Spleen (tissue), 11 donors: ENCODE results near the gene PNLIPRP2. TPM values are rescaled to one million over a fixed set of nuclear protein-coding genes. Genes with fewer than 3 reads are reported as not detected.

ENCODE experiments used
- DNase-seq: peaks from one replicate; pipeline ENCODE4 v3.0.0-alpha.2; 2020
- H3K27ac ChIP-seq, 8 donors: fragments of 200-600 bp; sonication (generic) in 7 of 8; 1 replicate in 4 of 8; 2 replicates in 4 of 8; pipeline versions ENCODE4 v1.5.0 to v1.8.0; 2016 to 2021; ENCODE audit warnings: inconsistent platforms in 4 of 8, mild to moderate bottlenecking in 4 of 8, moderate library complexity in 1 of 8
- H3K27me3 ChIP-seq, 7 donors: fragments of 200-600 bp; sonication (generic) in 6 of 7; replicated peaks in 1 of 7; 1 replicate in 4 of 7; 2 replicates in 3 of 7; pipeline versions ENCODE4 v1.5.0 to v1.8.0; 2016 to 2021; ENCODE audit warnings: inconsistent platforms in 3 of 7, mild to moderate bottlenecking in 1 of 7
- H3K36me3 ChIP-seq, 6 donors: fragments of 200-600 bp; sonication (generic) in 5 of 6; 1 replicate in 4 of 6; 2 replicates in 2 of 6; pipeline versions ENCODE4 v1.5.0 to v1.8.0; 2016 to 2021; ENCODE audit warnings: inconsistent platforms in 2 of 6
- H3K4me1 ChIP-seq, 6 donors: fragments of 200-600 bp; sonication (generic) in 5 of 6; 1 replicate in 3 of 6; 2 replicates in 3 of 6; pipeline versions ENCODE4 v1.5.0 to v1.8.0; 2016 to 2021; ENCODE audit warnings: inconsistent platforms in 3 of 6
- H3K4me3 ChIP-seq, 8 donors: fragments of 200-600 bp; sonication (generic) in 7 of 8; 1 replicate in 4 of 8; 2 replicates in 4 of 8; pipeline versions ENCODE4 v1.5.0 to v1.8.0; 2016 to 2021; ENCODE audit warnings: inconsistent platforms in 4 of 8, mild to moderate bottlenecking in 4 of 8, moderate library complexity in 2 of 8
- H3K9me3 ChIP-seq, 8 donors: fragments of 200-600 bp; sonication (generic) in 7 of 8; 1 replicate in 4 of 8; 2 replicates in 4 of 8; pipeline versions ENCODE4 v1.5.0 to v1.8.0; 2016 to 2021; ENCODE audit warnings: inconsistent platforms in 4 of 8
- POLR2A ChIP-seq, 3 donors: fragments of 450-650 bp; IDR thresholded peaks; one replicate each; pipeline ENCODE4 v1.5.1; 2017; ENCODE audit warnings: antibody characterized with exemption in 3 of 3, mild to moderate bottlenecking in 1 of 3
- POLR2AphosphoS5 ChIP-seq, 3 donors: sonication (generic); formaldehyde crosslinking; IDR thresholded peaks; one replicate each; pipeline ENCODE4 v1.5.1; 2017; ENCODE audit warnings: antibody characterized with exemption in 3 of 3
- WGBS, 5 donors: extraction: QIAGEN DNeasy Blood & Tissue Kit in 3 of 5; methylation state at CpG; one replicate each; pipeline versions ENCODE4 v1.1.5 to v1.1.7; 2013 to 2018; 5-methylcytosine and 5-hydroxymethylcytosine counted together
- intact Hi-C: fragments of 100-400 bp; cut with DNase I; formaldehyde crosslinking; loops from one replicate; pipeline ENCODE4 v1.15.0; 2023; ENCODE audit warnings: low total_unique reads
- polyA plus RNA-seq, 3 donors: library from polyadenylated mRNA; stranded (reverse); fragments of 200-250 nt; gene quantifications; one replicate each; pipeline ENCODE4 v1.2.1, GENCODE V29; 2013
- total RNA-seq, 7 donors: library from RNA; depleted of rRNA in 3 of 7; stranded (reverse); fragments of >200 nt in 3 of 7; fragmentation: NEBNext Ultra II Directional in 4 of 7; extraction: Animal tissue kit (Norgen Biotek cat#: 25700) in 4 of 7; gene quantifications; one replicate each; pipeline versions ENCODE4 v1.1.0 to v1.2.1, GENCODE V29; 2016 to 2021
- TF ChIP-seq, protein P1 (sequence below), 11 experiments: fragments of 200-600 bp in 7 of 11; fragments of 450-650 bp in 4 of 11; sonication (generic) in 4 of 11; IDR thresholded peaks in 8 of 11; conservative IDR thresholded peaks in 3 of 11; 1 replicate in 7 of 11; 2 replicates in 4 of 11; pipeline versions ENCODE4 v1.4.0 to v1.8.0; 2016 to 2021; ENCODE audit warnings: antibody characterized with exemption in 11 of 11, inconsistent platforms in 4 of 11, mild to moderate bottlenecking in 1 of 11
- donor health status: healthy with polysubstance abuse.
- donor health status: DM: no; HTN: no; CAD: no; lungs with moderate emphysema.
- donor health status: DM: no; HTN: no; CAD: no.
- donor health status: Bipolar disorder and iron deficiency.
- donor health status: healthy.
- donor health status: DM: no; HTN: no; CAD: no.
- donor health status: DM: yes; HTN: yes; CAD: no.

PNLIPRP2 gene
- total and polyA plus RNA-seq, 10 donors = 0.07 to 0.60 (median 0.26) TPM; not detected in 6

DNA sequence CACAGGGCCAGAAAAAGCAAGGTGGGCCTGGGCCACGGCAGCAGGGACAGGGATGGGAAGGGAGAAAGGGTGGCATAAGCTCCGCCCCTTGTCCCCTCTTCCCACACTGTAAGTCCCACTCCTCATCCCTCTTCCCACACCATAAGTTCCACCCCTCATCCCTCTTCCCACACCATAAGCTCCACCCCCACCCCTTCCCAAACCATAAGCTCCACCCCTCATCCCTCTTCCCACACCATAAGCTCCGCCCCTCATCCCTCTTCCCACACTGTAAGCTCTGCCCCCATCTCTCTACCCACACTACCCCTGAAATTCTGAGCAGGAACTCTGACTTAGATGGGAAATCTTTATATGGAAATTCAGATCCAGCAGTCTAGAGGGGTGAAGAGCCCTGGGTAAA lies 65.9 kb downstream of the PNLIPRP2 start:
- no peak for DNase-seq
- Histone ChIP-seq H3K27me3 (no peaks in the 10 kb centered on the region), H3K27ac (no peak overlapping the region), H3K4me3 (no peak overlapping the region), H3K36me3 (no peaks in the 10 kb centered on the region), H3K4me1 (peaks cover 0 to 29% (median 6%) of the 10 kb centered on the region in 6 donors), H3K9me3 (no peaks in the 10 kb centered on the region)
- intact Hi-C loops = loop anchor here (10.0 kb wide), 1 partner anchor 488 kb away; no protein-coding TSS in a partner anchor
- no peak for TF ChIP-seq POLR2AphosphoS5 (IDR thresholded peaks at IDR 0.05)
- TF ChIP-seq POLR2A (IDR thresholded peaks at IDR 0.05) = no peak
- TF ChIP-seq, protein P1, sequence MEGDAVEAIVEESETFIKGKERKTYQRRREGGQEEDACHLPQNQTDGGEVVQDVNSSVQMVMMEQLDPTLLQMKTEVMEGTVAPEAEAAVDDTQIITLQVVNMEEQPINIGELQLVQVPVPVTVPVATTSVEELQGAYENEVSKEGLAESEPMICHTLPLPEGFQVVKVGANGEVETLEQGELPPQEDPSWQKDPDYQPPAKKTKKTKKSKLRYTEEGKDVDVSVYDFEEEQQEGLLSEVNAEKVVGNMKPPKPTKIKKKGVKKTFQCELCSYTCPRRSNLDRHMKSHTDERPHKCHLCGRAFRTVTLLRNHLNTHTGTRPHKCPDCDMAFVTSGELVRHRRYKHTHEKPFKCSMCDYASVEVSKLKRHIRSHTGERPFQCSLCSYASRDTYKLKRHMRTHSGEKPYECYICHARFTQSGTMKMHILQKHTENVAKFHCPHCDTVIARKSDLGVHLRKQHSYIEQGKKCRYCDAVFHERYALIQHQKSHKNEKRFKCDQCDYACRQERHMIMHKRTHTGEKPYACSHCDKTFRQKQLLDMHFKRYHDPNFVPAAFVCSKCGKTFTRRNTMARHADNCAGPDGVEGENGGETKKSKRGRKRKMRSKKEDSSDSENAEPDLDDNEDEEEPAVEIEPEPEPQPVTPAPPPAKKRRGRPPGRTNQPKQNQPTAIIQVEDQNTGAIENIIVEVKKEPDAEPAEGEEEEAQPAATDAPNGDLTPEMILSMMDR (IDR thresholded peaks at IDR 0.05 in 8 of 11, conservative IDR thresholded peaks at IDR 0.05 in 3 of 11) = no peak
- WGBS, 5 donors = 78 to 95% (median 84%) methylated on average over 2 to 3 of the region's 3 CpGs

DNA sequence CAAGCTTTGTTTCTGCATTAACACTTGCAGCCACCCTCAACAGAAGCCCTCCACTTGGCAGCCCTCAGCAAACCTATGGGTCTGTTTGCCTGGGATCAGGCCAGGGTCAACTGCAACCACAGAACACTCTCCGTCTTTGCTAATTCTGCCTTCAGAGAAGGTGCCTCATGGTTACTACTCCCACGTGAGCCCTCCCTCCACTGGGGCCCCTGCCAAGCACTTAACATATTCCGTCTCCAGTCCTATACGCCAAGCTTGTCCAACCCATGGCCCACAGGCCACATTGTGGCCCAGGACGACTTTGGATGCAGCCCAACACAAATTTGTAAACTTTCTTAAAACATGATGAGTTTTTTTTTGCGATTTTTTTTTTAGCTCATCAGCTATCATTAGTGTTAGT lies 66.9 kb downstream of the PNLIPRP2 start:
- no peak for TF ChIP-seq POLR2AphosphoS5 (IDR thresholded peaks at IDR 0.05)
- TF ChIP-seq, protein P1 (IDR thresholded peaks at IDR 0.05 in 8 of 11, conservative IDR thresholded peaks at IDR 0.05 in 3 of 11) = no peak
- TF ChIP-seq POLR2A (IDR thresholded peaks at IDR 0.05) = no peak
- peaks cover 0 to 31% (median 2%) of the 10 kb centered on the region in 6 donors for H3K4me1 ChIP-seq
- H3K36me3 ChIP-seq = no peaks in the 10 kb centered on the region
- no peak for DNase-seq
- no peaks in the 10 kb centered on the region for H3K9me3 ChIP-seq
- H3K27me3 ChIP-seq = no peaks in the 10 kb centered on the region
- intact Hi-C loops = loop anchor here (10.0 kb wide), 1 partner anchor 487 kb away; no protein-coding TSS in a partner anchor
- no peak overlapping the region for H3K4me3 ChIP-seq
- no peak overlapping the region for H3K27ac ChIP-seq
- 65 to 84% (median 73%) methylated on average over 6 of the region's 6 CpGs for WGBS, 5 donors

DNA sequence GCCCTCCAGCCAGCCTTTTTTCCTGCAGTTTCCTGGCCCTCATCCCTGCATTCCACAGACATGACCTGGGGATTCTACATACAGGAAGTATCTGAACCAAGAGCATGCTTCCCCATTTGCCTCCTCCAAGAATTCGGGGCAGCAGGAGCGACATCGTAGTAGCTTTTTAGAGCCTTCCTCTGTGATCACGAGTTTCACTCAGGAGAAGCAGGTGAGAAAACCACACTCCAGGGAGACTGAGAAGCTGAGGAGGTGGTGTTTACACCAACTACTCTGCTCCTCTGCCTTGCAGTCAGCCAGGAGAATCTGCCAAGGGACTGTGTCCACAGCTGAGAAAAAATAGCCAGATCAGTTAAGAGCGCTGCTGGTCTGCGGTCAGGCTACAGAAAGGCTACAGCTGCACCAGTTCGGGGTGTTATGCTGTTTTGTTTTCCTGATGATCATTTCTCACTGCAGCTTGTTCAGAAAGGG lies 67.5 kb downstream of the PNLIPRP2 start:
- Histone ChIP-seq H3K4me1 (peaks cover 0 to 31% (median 2%) of the 10 kb centered on the region in 6 donors), H3K27me3 (no peaks in the 10 kb centered on the region), H3K36me3 (no peaks in the 10 kb centered on the region), H3K4me3 (no peak overlapping the region), H3K27ac (no peak overlapping the region), H3K9me3 (no peaks in the 10 kb centered on the region)
- DNase-seq = no peak
- WGBS, 5 donors = 31 to 47% (median 37%) methylated on average over 7 of the region's 7 CpGs
- intact Hi-C loops = loop anchor here (10.0 kb wide), 1 partner anchor 487 kb away; no protein-coding TSS in a partner anchor
- TF ChIP-seq POLR2AphosphoS5 (IDR thresholded peaks at IDR 0.05) (no peak), POLR2A (IDR thresholded peaks at IDR 0.05) (no peak)
- TF ChIP-seq, protein P1 (IDR thresholded peaks at IDR 0.05 in 8 of 11, conservative IDR thresholded peaks at IDR 0.05 in 3 of 11) = no peak

DNA sequence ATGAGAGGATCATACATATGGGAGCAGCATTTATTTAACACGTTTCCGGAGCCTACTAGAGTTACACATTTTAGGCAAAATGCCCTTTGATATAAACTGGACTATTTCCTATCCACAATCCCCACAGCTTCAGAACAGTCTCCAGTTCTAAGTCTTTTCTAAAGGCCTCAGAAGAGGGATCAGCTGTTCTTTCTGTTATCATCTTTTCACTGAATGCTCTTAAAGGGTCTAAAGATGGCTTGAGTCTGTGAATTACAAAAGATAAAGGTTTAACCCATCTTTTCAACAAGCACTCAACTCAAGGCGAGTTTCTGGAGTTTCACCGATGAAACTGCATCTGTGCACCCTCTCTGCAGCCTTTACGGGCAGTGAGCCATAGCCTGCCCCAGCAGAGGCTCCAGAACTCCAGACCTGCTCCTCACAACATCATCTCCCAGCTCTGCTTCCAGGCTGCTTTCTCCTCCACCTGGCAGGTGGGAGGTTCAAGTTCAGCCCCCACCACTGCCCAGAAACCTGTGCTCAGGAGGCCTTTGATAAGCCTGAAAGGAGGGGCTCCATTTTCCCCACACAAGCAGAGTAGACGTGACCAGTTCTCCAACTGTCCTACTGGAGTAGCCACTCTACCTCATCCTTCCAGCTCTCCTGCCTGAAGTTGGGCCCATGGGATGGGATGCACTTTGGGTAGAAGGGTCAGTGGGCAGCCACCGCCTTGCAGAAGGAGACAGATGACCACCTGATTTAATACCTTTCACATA lies 68.2 kb downstream of the PNLIPRP2 start:
- Histone ChIP-seq H3K4me3 (no peak overlapping the region), H3K27ac (no peak overlapping the region), H3K36me3 (no peaks in the 10 kb centered on the region), H3K27me3 (no peaks in the 10 kb centered on the region), H3K4me1 (peaks cover 0 to 34% (median 3%) of the 10 kb centered on the region in 6 donors), H3K9me3 (no peaks in the 10 kb centered on the region)
- 78 to 85% (median 84%) methylated on average over 7 of the region's 7 CpGs for WGBS, 5 donors
- TF ChIP-seq POLR2A (IDR thresholded peaks at IDR 0.05) (no peak), POLR2AphosphoS5 (IDR thresholded peaks at IDR 0.05) (no peak)
- TF ChIP-seq, protein P1 (IDR thresholded peaks at IDR 0.05 in 8 of 11, conservative IDR thresholded peaks at IDR 0.05 in 3 of 11) = no peak
- no peak for DNase-seq
- intact Hi-C loops = loop anchor here (10.0 kb wide), 1 partner anchor 486 kb away; no protein-coding TSS in a partner anchor
